WTC11 (cell line): ENCODE results near the gene MTMR10.

ENCODE experiments used
- ATF1 ChIP-seq: sonication (generic); formaldehyde crosslinking; IDR thresholded peaks from 2 replicates; pipeline ENCODE4 v1.8.1; 2023; ENCODE audit warnings: mild to moderate bottlenecking, moderate library complexity, missing genetic modification reagents
- GABPB1 ChIP-seq: sonication (generic); formaldehyde crosslinking; IDR thresholded peaks from 2 replicates; pipeline ENCODE4 v1.8.1; 2023; ENCODE audit warnings: mild to moderate bottlenecking, missing genetic modification reagents
- JUN ChIP-seq: sonication (generic); formaldehyde crosslinking; IDR thresholded peaks from 2 replicates; pipeline ENCODE4 v1.8.0; 2023; ENCODE audit warnings: mild to moderate bottlenecking, missing genetic modification reagents
- MAX ChIP-seq: sonication (generic); formaldehyde crosslinking; IDR thresholded peaks from 2 replicates; pipeline ENCODE4 v1.8.0; 2022; ENCODE audit warnings: mild to moderate bottlenecking, missing genetic modification reagents
- PREB ChIP-seq: sonication (generic); formaldehyde crosslinking; IDR thresholded peaks from 2 replicates; pipeline ENCODE4 v1.8.1; 2022; ENCODE audit warnings: mild to moderate bottlenecking, missing genetic modification reagents, moderate library complexity, borderline replicate concordance
- TEAD4 ChIP-seq: sonication (generic); formaldehyde crosslinking; IDR thresholded peaks from 2 replicates; pipeline ENCODE4 v1.8.0; 2022; ENCODE audit warnings: mild to moderate bottlenecking, missing genetic modification reagents
- USF2 ChIP-seq: sonication (generic); formaldehyde crosslinking; IDR thresholded peaks from 2 replicates; pipeline ENCODE4 v1.8.1; 2023; ENCODE audit warnings: mild to moderate bottlenecking, missing genetic modification reagents, moderate library complexity
- ZBTB21 ChIP-seq: sonication (generic); formaldehyde crosslinking; IDR thresholded peaks from 2 replicates; pipeline ENCODE4 v1.8.1; 2023; ENCODE audit warnings: mild to moderate bottlenecking, missing genetic modification reagents, borderline replicate concordance
- ZNF138 ChIP-seq: sonication (generic); formaldehyde crosslinking; conservative IDR thresholded peaks from 2 replicates; pipeline ENCODE4 v1.8.1; 2022; ENCODE audit warnings: mild to moderate bottlenecking, moderate library complexity, missing genetic modification reagents
- ZNF263 ChIP-seq: sonication (generic); formaldehyde crosslinking; IDR thresholded peaks from 2 replicates; pipeline ENCODE4 v1.8.1; 2022; ENCODE audit warnings: low read depth, mild to moderate bottlenecking, moderate library complexity, missing genetic modification reagents
- TF ChIP-seq, protein P1 (sequence below): fragments of 200-600 bp; IDR thresholded peaks from 2 replicates; pipeline ENCODE4 v1.8.0; 2022; ENCODE audit warnings: antibody characterized with exemption
- TF ChIP-seq, protein P2 (sequence below): sonication (generic); formaldehyde crosslinking; IDR thresholded peaks from 2 replicates; pipeline ENCODE4 v1.8.1; 2022; ENCODE audit warnings: low read depth, mild to moderate bottlenecking, moderate library complexity, missing genetic modification reagents, borderline replicate concordance
- TF ChIP-seq, protein P3 (sequence below): sonication (generic); formaldehyde crosslinking; IDR thresholded peaks from 2 replicates; pipeline ENCODE4 v1.8.1; 2023; ENCODE audit warnings: mild to moderate bottlenecking, missing genetic modification reagents, borderline replicate concordance

DNA sequence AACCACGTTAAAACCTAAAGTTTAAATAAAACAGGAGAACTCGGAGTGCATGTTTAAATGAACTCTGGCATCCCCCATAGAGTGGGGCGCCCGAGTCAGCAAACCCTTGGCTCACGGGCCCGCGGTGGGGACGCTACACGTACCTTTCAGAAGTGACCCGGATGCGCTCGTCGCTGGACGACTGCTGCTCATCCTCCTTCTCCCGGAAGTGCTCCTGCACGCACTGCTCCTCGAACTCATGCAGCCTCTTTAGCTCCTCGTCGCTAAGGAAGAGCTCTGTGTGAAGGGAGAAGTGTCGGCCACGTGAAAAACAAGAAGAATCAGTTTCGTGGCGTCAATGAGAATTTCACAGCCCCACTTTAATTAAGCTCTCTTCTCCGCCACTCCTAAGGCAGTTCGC, 34.6 kb upstream of the MTMR10 start:
- TF ChIP-seq, protein P1, sequence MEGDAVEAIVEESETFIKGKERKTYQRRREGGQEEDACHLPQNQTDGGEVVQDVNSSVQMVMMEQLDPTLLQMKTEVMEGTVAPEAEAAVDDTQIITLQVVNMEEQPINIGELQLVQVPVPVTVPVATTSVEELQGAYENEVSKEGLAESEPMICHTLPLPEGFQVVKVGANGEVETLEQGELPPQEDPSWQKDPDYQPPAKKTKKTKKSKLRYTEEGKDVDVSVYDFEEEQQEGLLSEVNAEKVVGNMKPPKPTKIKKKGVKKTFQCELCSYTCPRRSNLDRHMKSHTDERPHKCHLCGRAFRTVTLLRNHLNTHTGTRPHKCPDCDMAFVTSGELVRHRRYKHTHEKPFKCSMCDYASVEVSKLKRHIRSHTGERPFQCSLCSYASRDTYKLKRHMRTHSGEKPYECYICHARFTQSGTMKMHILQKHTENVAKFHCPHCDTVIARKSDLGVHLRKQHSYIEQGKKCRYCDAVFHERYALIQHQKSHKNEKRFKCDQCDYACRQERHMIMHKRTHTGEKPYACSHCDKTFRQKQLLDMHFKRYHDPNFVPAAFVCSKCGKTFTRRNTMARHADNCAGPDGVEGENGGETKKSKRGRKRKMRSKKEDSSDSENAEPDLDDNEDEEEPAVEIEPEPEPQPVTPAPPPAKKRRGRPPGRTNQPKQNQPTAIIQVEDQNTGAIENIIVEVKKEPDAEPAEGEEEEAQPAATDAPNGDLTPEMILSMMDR: no peak
- TF ChIP-seq ZNF263 (no peak), ATF1 (CRISPR knock-in tag) (no peak), PREB (CRISPR knock-in tag) (no peak), MAX (no peak), JUN (CRISPR knock-in tag) (no peak), ZNF138 (CRISPR knock-in tag) (no peak), TEAD4 (CRISPR knock-in tag) (no peak), ZBTB21 (CRISPR knock-in tag) (no peak), USF2 (CRISPR knock-in tag) (no peak), GABPB1 (no peak)
- TF ChIP-seq, protein P2, sequence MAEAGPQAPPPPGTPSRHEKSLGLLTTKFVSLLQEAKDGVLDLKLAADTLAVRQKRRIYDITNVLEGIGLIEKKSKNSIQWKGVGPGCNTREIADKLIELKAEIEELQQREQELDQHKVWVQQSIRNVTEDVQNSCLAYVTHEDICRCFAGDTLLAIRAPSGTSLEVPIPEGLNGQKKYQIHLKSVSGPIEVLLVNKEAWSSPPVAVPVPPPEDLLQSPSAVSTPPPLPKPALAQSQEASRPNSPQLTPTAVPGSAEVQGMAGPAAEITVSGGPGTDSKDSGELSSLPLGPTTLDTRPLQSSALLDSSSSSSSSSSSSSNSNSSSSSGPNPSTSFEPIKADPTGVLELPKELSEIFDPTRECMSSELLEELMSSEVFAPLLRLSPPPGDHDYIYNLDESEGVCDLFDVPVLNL (CRISPR knock-in tag): no peak
- TF ChIP-seq, protein P3, sequence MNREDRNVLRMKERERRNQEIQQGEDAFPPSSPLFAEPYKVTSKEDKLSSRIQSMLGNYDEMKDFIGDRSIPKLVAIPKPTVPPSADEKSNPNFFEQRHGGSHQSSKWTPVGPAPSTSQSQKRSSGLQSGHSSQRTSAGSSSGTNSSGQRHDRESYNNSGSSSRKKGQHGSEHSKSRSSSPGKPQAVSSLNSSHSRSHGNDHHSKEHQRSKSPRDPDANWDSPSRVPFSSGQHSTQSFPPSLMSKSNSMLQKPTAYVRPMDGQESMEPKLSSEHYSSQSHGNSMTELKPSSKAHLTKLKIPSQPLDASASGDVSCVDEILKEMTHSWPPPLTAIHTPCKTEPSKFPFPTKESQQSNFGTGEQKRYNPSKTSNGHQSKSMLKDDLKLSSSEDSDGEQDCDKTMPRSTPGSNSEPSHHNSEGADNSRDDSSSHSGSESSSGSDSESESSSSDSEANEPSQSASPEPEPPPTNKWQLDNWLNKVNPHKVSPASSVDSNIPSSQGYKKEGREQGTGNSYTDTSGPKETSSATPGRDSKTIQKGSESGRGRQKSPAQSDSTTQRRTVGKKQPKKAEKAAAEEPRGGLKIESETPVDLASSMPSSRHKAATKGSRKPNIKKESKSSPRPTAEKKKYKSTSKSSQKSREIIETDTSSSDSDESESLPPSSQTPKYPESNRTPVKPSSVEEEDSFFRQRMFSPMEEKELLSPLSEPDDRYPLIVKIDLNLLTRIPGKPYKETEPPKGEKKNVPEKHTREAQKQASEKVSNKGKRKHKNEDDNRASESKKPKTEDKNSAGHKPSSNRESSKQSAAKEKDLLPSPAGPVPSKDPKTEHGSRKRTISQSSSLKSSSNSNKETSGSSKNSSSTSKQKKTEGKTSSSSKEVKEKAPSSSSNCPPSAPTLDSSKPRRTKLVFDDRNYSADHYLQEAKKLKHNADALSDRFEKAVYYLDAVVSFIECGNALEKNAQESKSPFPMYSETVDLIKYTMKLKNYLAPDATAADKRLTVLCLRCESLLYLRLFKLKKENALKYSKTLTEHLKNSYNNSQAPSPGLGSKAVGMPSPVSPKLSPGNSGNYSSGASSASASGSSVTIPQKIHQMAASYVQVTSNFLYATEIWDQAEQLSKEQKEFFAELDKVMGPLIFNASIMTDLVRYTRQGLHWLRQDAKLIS: no peak
